ENCODE measurements around the gene FGF18. TPM values are rescaled to one million over a fixed set of nuclear protein-coding genes. Genes with fewer than 3 reads are reported as not detected.

FGF18 gene
- total and polyA plus RNA-seq, 10 of the 15 experiments (the other 5 are each of a cell fraction or from before 2014, with no cell fraction given): 0.03 to 0.10 (median 0.06) TPM; not detected in 5

- Histone ChIP-seq H3K4me1 (ENCODE audit: control insufficient read depth, insufficient read depth, low read length) (peaks cover 7% of the 10 kb centered on the region), H3K9me3 (replicated peaks; ENCODE audit: control insufficient read depth, insufficient read depth, low read length) (no peaks in the 10 kb centered on the region), H3K36me3 (ENCODE audit: control insufficient read depth in 2 of 2, insufficient read depth in 2 of 2, low read length in 1 of 2) (peaks cover 0 to under 1% of the 10 kb centered on the region in 2 experiments; a peak in 3 of 4 replicates), H3K4me2 (ENCODE audit: control insufficient read depth, insufficient read depth) (peak overlapping the region; percentile 95), H3K9ac (ENCODE audit: control insufficient read depth, insufficient read depth, low read length) (no peak overlapping the region), H3K4me3 (peak overlapping the region; percentile 55; the same call in 1 of the 2 replicates), H3K79me2 (ENCODE audit: control insufficient read depth, insufficient read depth, low read length) (no peaks in the 10 kb centered on the region), H3K27me3 (replicated peaks in 1 of 2; ENCODE audit: control insufficient read depth in 2 of 2, insufficient read depth in 2 of 2, low read length in 1 of 2) (peaks cover 4 to 5% of the 10 kb centered on the region in 2 experiments; a peak in 3 of 4 replicates), H4K20me1 (ENCODE audit: control insufficient read depth, insufficient read depth) (no peaks in the 10 kb centered on the region), H3K27ac (ENCODE audit: control insufficient read depth, insufficient read depth) (no peak overlapping the region), H2AFZ (ENCODE audit: control insufficient read depth, low read depth, low read length) (no peak overlapping the region)
- CTCF ChIA-PET: interaction anchor here (0.6 to 2.3 kb wide), 21 partner anchors 10 to 641 kb away, joined by 3 to 11 read pairs (median 4); no protein-coding TSS in a partner anchor
- intact Hi-C loops (cut with micrococcal nuclease; ENCODE audit: unreplicated experiment) (loop anchor here (1.0 to 10.0 kb wide), 4 partner anchors 434 to 622 kb away; partner anchors contain the start of gene FBXW11), in situ Hi-C loops (cut with MboI) (loop anchor here (5.0 to 25.0 kb wide), 3 partner anchors 489 to 869 kb away; partner anchors contain the start of gene UBTD2)
- BruUV-seq (replicated peaks): no TSS peak
- FAIRE-seq (peak; percentile 59), DNase-seq (ENCODE audit: low read depth, low spot score) (no peak), ATAC-seq (peak; percentile 88)
- RAD21 ChIA-PET (ENCODE audit: unreplicated experiment): interaction anchor here (0.9 to 2.1 kb wide), 6 partner anchors 66 to 494 kb away, joined by 3 to 17 read pairs (median 3); no protein-coding TSS in a partner anchor
- SMC1A ChIA-PET (ENCODE audit: uncharacterized antibody, unreplicated experiment): interaction anchor here (0.9 to 1.9 kb wide), 6 partner anchors 9 to 641 kb away, joined by 3 to 11 read pairs (median 3); partner anchors contain the start of gene FBXW11
- WGBS (ENCODE audit: insufficient coverage, insufficient replicate concordance, low lambda C conversion rate, missing lambda C conversion rate): 5% methylated on average over 26 of the region's 26 CpGs
- POLR2A ChIA-PET: interaction anchor here (0.6 kb wide), 3 partner anchors 52 to 891 kb away, joined by 3 to 5 read pairs (median 5); no protein-coding TSS in a partner anchor
- TF ChIP-seq CTCF (IDR thresholded peaks at IDR 0.05 in 2 of 3, conservative IDR thresholded peaks at IDR 0.05 in 1 of 3; ENCODE audit: control insufficient read depth in 2 of 3, extremely low read depth in 1 of 3, insufficient read depth in 1 of 3, low read depth in 3 of 3, low read length in 3 of 3) (peak; percentile 87 to 98 (median 89)), BCL11A (IDR thresholded peaks at IDR 0.05; ENCODE audit: low read depth, low read length) (no peak), REST (IDR thresholded peaks at IDR 0.05; ENCODE audit: low read depth, low read length) (peak; percentile 87), YY1 (IDR thresholded peaks at IDR 0.05; ENCODE audit: low read depth, low read length) (0 out of 2 replicates have a peak, but pooled peaks have one; percentile 17), NR2C2 (IDR thresholded peaks at IDR 0.05; ENCODE audit: borderline replicate concordance, control insufficient read depth, insufficient read length, low read depth) (no peak), SIN3A (IDR thresholded peaks at IDR 0.05; ENCODE audit: low read depth, low read length) (peak; percentile 59; the same call in 1 of the 2 replicates), POLR2AphosphoS2 (IDR thresholded peaks at IDR 0.05; ENCODE audit: low read depth, low read length) (0 out of 2 replicates have a peak, but pooled peaks have one; percentile 34), RAD21 (IDR thresholded peaks at IDR 0.05; ENCODE audit: insufficient read depth, low read depth, low read length) (peak; percentile 80), IKZF1 (conservative IDR thresholded peaks at IDR 0.05) (0 out of 2 replicates have a peak, but pooled peaks have one; percentile 34), SMC3 (IDR thresholded peaks at IDR 0.05; ENCODE audit: borderline replicate concordance, low read length) (peak; percentile 47; the same call in 1 of the 2 replicates), PAX5 (IDR thresholded peaks at IDR 0.05; ENCODE audit: borderline replicate concordance, low read depth, low read length) (0 out of 2 replicates have a peak, but pooled peaks have one; percentile 32), CREM (IDR thresholded peaks at IDR 0.05; ENCODE audit: low read depth) (peak; percentile 68), HCFC1 (IDR thresholded peaks at IDR 0.05; ENCODE audit: low read length) (no peak), ESRRA (IDR thresholded peaks at IDR 0.05; ENCODE audit: low read length) (no peak), FOS (IDR thresholded peaks at IDR 0.05; ENCODE audit: borderline replicate concordance, extremely low read depth, insufficient read length) (no peak), MXI1 (IDR thresholded peaks at IDR 0.05; ENCODE audit: low read depth, low read length) (peak; percentile 64; the same call in 1 of the 2 replicates), CHD2 (IDR thresholded peaks at IDR 0.05; ENCODE audit: borderline replicate concordance, low read depth, low read length) (0 out of 2 replicates have a peak, but pooled peaks have one; percentile 27)
Measured at GRCh38 chr5:171418316-171418981, 998 bp upstream of the FGF18 start.
